ENCODE measurements around the gene LCN15.

The LCN15 gene

GRCh38 chr9:136759436-136760325, 4.6 kb downstream of the LCN15 start:
- TF ChIP-seq GATA1 (IDR thresholded peaks at IDR 0.05; ENCODE audit: low read depth, low read length) (no peak), POLR2A (IDR thresholded peaks at IDR 0.05; ENCODE audit: low read length) (no peak)
- no peak for DNase-seq

- no peak for TF ChIP-seq GATA1 (IDR thresholded peaks at IDR 0.05; ENCODE audit: low read depth, low read length)
- no peak for TF ChIP-seq POLR2A (IDR thresholded peaks at IDR 0.05; ENCODE audit: low read length)
- no peak for DNase-seq
These were observed 5.3 kb downstream of the LCN15 start for GRCh38 chr9:136759001-136759400.

- TF ChIP-seq GATA1 (IDR thresholded peaks at IDR 0.05; ENCODE audit: low read depth, low read length) = no peak
- no peak for TF ChIP-seq POLR2A (IDR thresholded peaks at IDR 0.05; ENCODE audit: low read length)
- DNase-seq = no peak
These were observed 6.6 kb downstream of the LCN15 start for GRCh38 chr9:136757751-136758140.

DNA sequence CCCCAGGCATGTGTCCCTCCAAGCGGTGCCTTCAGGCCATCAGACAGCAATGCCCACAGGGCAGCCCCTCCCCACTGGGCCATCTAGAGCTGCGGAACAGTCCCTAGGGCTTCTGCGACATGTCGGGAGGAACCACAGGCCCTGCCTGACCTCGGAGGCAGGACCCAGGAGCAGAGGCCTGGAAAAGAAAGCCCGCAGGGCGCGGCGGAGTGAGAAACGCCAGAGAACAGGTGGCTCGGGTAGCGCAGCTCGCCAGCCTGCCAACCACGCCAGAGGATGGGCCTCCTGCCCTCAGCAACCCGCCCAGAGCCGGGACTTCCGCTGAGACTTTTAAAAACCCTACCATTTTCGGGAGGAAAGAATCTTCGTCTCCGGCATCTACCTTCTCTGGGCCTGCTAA, 7.0 kb downstream of the LCN15 start:
- DNase-seq = no peak
- no peak for TF ChIP-seq POLR2A (IDR thresholded peaks at IDR 0.05; ENCODE audit: low read length)
- TF ChIP-seq GATA1 (IDR thresholded peaks at IDR 0.05; ENCODE audit: low read depth, low read length) = no peak

DNA sequence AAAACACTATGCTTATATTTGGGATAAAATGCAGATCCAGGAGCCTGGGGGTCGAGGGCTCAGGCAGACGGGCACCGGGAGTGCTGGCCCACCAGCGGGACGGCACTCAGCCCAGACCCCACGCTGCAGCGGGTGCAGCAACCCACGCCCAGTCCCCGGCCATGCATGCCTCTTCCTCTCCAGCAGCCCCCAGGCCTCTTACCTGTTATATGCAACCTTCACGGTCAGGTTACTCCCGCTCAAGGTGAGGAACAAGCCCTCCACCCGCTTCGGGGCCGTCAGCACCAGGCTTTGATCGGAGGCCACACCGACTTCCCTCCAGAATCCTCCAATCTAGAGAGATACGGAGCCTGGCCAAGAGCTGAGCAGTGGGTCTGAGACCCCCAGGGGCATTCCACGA, 7.5 kb downstream of the LCN15 start:
- no peak for DNase-seq

DNA sequence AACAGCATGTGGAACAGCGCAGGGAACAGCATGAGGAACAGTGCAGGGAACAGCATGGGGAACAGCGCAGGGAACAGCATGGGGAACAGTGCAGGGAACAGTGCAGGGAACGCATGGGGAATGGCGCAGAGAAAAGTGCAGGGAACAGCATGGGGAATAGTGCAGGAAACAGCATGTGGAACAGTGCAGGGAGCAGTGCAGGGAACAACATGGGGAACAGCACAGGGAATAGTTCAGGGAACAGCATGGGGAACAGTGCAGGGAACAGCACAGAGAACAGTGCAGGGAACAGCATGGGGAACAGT, 8.2 kb downstream of the LCN15 start:
- TF ChIP-seq POLR2A (IDR thresholded peaks at IDR 0.05; ENCODE audit: low read length) = no peak
- no peak for TF ChIP-seq GATA1 (IDR thresholded peaks at IDR 0.05; ENCODE audit: low read depth, low read length)

More for the DNA sequence above, 7.5 kb downstream of the LCN15 start:
- no peak for TF ChIP-seq POLR2A (IDR thresholded peaks at IDR 0.05; ENCODE audit: low read length)

DNA sequence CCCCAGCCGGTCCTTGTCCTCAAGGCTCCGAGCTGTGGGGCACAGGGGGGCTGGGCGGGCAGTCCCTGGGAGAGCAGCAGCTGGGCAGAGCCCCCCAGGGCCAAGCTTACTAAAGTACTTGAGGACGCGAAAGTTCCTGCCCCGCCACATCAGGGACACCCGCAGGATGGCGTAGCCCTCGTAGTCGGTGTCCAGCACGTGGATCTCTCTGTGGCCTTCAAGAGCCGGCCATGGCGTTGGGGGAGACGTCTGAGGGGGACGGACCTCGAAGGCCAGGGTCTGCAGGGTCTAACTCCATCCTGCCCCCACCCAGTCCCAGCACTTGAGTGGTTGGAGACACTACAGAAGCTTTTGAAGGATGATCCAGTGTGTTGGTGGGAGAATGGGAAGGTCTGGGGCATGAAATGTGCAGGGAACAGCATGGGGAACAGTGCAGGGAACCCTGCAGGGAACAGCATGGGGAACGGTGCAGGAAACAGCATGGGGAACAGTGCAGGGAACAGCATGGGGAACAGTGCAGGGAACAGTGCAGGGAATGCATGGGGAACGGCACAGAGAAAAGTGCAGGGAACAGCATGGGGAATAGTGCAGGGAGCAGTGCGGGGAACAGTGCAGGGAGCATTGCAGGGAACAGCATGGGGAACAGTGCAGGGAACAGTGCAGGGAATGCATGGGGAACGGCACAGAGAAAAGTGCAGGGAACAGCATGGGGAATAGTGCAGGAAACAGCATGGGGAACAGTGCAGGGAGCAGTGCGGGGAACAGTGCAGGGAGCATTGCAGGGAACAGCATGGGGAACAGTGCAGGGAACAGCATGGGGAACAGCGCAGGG, 8.8 kb downstream of the LCN15 start:
- DNase-seq = peak in 1 of 2 experiments; percentile 34

More for the DNA sequence above, 8.2 kb downstream of the LCN15 start:
- DNase-seq = peak; percentile 23 to 51

GRCh38 chr9:136754626-136755301, 9.6 kb downstream of the LCN15 start:
- TF ChIP-seq GATA1 (IDR thresholded peaks at IDR 0.05; ENCODE audit: low read depth, low read length) = no peak
- no peak for TF ChIP-seq POLR2A (IDR thresholded peaks at IDR 0.05; ENCODE audit: low read length)
- no peak for DNase-seq

- no peak for TF ChIP-seq GATA1 (IDR thresholded peaks at IDR 0.05; ENCODE audit: low read depth, low read length)
- no peak for DNase-seq
These were observed 10.2 kb downstream of the LCN15 start for GRCh38 chr9:136754059-136754572.

DNA sequence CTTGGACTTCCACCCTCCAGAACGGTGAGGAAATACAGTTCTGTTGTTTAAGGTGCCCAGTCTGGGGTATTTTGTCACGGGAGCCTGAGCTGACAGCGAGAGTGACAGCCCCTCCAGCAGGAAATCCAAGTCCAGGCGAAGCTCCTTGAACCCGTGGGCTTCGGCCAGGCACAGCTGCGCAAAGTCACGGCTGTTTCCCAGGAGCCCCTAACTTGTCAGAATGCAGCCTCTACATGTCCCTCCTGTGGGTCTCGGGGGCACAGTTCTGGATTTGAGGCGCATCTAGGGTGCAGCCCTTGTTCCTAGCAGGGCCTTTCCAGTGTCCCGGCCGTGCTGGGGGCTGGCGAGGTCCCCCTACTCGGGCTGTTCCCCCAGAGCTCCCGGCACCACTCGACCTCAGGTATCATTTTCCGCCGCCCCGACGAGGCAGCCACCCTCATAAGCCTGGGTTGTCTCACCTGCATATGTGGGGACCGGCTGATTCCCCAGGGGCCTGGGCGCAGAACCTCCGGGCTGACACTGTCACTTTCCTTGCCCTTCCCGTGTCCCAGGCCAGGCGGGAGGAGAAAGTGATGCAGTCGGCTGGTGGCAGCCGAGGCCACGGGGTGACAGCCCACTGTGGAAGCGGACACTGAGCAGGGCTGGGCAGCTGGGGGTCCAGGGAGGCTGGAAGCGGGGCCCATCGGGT, 10.8 kb downstream of the LCN15 start:
- TF ChIP-seq GATA1 (IDR thresholded peaks at IDR 0.05; ENCODE audit: low read depth, low read length) = no peak
- TF ChIP-seq POLR2A (IDR thresholded peaks at IDR 0.05; ENCODE audit: low read length) = no peak
- no peak for DNase-seq

GRCh38 chr9:136751814-136752213, 12.5 kb downstream of the LCN15 start:
- DNase-seq = no peak
- TF ChIP-seq GATA1 (IDR thresholded peaks at IDR 0.05; ENCODE audit: low read depth, low read length) (no peak), POLR2A (IDR thresholded peaks at IDR 0.05; ENCODE audit: low read length) (no peak)

GRCh38 chr9:136751244-136751643, 13.1 kb downstream of the LCN15 start:
- DNase-seq = no peak
- TF ChIP-seq GATA1 (IDR thresholded peaks at IDR 0.05; ENCODE audit: low read depth, low read length) = no peak
- no peak for TF ChIP-seq POLR2A (IDR thresholded peaks at IDR 0.05; ENCODE audit: low read length)

- no peak for TF ChIP-seq GATA1 (IDR thresholded peaks at IDR 0.05; ENCODE audit: low read depth, low read length)
- TF ChIP-seq POLR2A (IDR thresholded peaks at IDR 0.05; ENCODE audit: low read length) = no peak
- no peak for DNase-seq
These were observed 13.8 kb downstream of the LCN15 start for GRCh38 chr9:136750526-136750925.

Data from erythroblast (primary cell).